Stimulated activated CD8-positive, alpha-beta memory T cell treated with anti-CD3 and anti-CD28 coated beads, Interleukin-4, amount 100 ng/mL, for 4 hours (primary cell): ENCODE data around the gene SLC4A1.

Experiments used
- DNase-seq, 2 donors: peaks; one replicate each; pipeline ENCODE4 v3.0.0-alpha.2; 2020; ENCODE audit warnings: low read depth in 2 of 2, low spot score in 1 of 2

Gene SLC4A1

DNA sequence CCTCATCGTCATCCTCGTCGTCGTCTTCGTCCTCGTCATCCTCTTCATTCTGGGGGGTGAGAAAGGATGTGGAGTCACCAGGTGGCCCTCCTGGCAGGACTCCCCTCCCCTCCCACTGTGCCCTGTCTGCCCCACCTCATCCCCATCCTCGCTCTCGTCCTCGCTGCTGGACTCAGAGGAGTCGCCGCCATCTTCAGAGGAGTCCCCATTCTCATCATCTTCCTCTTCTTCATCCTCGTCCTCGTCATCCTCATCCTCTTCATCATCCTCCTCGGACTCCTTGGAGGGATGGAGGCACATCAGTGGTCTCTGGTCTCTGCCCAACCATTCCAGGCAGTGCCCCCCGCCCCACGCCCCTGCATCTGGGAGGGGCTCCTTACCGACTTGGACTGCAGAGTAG lies 60.6 kb downstream of the SLC4A1 start:
- no peak for DNase-seq

DNA sequence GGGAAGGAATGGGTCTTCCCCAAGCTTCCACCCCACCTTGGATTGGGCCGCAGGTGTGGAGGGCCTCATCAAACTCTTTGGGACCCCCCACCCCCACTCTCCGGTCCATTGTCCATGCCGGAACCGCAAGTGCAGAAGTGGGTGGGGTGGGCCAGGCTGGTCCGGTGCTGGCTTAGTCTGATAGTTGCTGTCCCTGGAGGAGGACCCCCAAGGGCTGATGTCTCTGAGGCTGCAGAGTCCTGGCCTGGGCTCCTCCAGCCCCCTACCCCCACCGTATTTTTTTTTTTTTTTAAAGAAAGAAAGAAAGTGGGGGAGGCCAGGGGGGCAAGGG lies 61.1 kb downstream of the SLC4A1 start:
- no peak for DNase-seq

DNA sequence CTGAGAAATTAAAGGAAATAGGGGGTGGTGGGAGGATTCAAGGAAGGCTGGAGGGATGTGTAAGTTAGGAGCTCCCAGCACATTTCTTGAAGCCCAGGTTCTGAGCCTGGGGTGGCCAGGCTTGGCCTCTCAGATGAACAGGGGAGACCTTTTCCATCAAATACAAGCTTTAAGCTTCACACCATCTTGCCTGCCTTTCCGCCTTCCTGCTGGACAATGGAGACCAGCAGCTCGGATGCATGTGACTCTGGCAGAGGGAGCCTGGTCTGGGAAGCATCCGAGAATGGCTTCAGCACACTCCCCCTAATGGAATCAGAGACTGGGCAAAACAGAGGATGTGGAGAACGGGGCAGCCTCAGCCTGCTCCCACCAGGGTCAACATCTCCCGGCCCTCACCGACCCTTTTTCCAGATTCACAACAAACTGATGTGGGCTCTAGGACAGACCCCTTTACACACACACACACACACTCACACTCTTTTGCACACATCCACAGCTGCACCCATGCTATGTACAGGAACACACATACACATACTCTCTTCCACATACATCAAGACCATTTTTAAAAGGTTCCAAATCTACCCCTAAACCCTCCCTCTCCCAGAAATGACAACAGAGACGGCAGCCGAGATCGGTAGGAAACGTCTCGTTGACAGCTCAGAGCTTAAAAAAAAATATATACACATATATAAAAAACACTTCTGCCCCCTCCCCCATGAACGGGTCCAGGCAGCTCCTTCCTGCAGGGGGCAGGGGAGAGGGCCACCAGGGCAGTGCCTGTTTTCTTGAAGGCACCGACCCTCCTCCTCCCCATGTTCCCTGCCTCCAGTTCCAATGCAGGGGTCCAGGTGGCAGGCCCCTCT lies 61.7 kb downstream of the SLC4A1 start:
- no peak for DNase-seq

DNA sequence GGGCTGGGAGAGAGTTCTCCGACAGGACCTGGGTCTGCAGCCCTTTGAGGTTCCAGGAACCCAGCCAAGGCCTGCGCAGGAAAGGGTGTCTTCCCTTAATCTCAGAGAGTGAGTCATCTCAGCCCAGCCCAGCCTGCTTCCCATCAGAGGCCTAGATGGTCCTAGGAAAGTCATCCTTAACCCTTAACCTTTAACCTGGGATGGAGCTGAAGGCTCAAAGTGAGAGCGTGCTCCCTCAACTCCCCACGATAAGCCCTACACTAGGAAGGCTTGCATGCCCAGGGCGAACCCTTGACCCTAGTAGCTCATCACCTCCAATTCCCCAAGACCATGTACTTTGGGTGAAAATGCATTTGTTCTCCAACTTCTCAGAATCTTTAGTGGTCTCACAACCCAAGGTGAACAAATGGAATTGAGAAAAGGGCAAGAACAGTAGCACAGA lies 63.5 kb downstream of the SLC4A1 start:
- DNase-seq = no peak

DNA sequence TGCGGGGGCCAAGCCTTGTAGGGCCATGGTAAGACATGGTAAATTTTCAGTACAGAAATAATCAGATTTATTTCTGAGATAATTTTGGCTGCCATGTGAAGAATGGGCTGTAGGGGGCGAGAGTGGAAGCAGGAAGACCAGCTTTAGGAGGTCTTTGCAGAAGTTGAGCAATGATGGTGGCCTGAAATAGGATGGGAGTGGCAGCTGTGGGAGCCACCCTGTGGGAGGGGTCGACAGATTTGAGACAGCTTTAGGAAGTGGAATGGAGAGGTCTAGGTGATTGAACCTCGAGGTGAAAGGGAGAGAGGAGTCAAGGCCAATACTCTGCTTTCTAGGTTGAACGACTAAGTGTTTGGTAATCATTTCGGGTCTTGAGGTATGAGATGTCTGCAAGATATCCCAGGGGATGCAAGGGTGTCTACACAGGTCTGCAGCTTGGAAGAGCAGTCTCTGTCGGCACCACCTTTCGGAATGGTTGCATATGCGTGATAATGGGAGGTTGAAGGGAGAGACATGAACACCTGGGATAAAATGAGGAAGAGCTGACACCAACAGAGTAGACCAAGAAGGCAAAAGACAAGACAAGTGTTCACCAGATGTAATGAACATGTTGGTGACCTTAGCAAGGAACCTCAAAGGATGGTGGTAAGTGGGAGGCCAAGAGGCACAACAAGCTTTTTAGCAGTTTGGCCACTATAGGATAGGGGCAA lies 64.0 kb downstream of the SLC4A1 start:
- DNase-seq = no peak

GRCh38 chr17:44202756-44203155 lies 65.2 kb downstream of the SLC4A1 start:
- DNase-seq = no peak

DNA sequence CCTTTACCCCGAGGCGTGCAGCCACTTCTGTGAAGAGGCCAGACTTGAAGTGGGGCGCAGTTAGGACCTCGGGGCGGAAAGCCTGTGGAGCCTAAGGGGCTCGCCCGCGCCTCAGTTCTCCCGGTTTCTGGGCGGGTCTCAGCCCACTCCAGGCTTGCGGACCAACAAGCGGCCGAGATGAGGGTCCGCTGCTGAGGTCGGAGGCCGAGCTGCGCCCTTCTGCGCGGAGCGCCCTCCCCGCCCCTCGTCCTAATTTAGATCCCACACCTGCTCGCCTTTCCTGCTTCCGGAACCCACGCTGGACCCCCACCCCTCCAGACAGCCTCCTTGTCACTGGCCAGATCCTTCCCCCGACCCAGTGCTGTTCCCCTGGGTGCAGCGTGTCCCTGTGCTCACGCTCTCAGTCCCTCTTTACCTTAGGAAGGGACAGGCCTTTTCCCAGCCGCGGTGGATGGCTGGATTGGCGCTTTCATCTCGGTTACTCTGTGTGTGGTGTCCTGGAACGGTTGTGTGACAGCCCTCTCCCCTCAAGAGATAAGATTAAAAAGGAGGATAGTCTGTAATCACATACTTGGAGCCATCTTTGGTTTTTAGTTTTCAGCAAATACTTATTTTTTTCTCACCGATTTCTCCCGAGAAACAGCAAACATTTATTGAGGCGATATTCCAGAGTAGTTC lies 67.3 kb downstream of the SLC4A1 start:
- no peak for DNase-seq

- peak; percentile 99 to 100 for DNase-seq
Measured at GRCh38 chr17:44199553-44200477, 68.1 kb downstream of the SLC4A1 start, which contains the start of gene ATXN7L3. ATXN7L3 (minus strand) TSS chr17:44199884; CDS start chr17:44198070, 1,814 bp downstream.

DNA sequence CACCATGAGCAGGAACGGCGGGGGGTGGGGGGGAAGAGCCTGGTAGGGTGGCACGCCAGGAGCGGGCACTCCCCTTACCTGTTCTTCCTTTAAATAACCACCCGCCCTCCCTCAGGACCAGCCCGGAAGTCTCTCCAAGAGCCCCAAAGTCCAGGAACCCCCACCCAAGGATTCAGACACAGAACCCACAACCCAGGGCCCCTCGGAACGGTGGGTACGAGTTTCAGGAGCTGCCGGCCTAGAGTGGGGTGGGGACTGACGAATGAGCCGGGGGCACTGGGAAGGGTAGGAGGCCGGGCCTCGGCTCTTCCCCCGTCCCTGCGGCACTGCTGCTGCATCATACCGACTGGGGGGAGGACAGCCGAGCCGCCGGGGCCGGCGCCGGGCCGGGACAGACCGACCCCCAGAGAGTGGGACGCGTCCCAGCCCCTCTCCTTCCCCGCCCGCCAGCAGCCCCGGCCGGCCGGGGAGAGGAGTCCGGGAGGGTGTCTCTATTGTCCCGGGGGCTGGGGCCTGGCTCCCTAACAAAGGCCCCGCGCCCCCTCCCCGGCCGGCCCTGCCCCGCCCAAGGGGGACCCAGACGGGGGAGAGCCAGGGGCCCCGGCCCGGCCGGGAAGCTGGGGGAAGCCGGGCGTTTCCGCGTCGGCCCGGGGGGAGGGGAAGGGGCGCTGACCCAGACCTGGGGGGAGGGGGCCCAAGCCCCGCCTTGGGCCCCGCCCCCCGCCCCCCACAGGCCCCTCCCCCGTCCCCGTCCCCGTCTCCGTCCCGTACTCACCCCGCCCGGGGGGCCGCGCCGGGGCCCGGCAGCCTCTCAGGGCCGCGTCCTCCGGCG lies 69.0 kb downstream of the SLC4A1 start:
- DNase-seq = no peak
